ENCODE results near the gene YIPF3. TPM values are rescaled to one million over a fixed set of nuclear protein-coding genes. Genes with fewer than 3 reads are reported as not detected.

Gene YIPF3
- total RNA-seq, 1 donor from 2014 or later = 138 TPM

- H3K27ac Mint-ChIP-seq (ENCODE audit: unreplicated experiment) = peak overlapping the region; percentile 65
- no peaks in the 10 kb centered on the region for H3K36me3 Mint-ChIP-seq (ENCODE audit: low read depth, unreplicated experiment)
- H3K27me3 Mint-ChIP-seq (ENCODE audit: unreplicated experiment) = peaks cover 1% of the 10 kb centered on the region
- H3K9me3 Mint-ChIP-seq (ENCODE audit: unreplicated experiment) = no peaks in the 10 kb centered on the region
- peaks cover 21% of the 10 kb centered on the region for H3K4me1 Mint-ChIP-seq (ENCODE audit: unreplicated experiment)
- H3K4me3 Mint-ChIP-seq (ENCODE audit: unreplicated experiment) = peak overlapping the region; percentile 90
- no peak for TF ChIP-seq CTCF (IDR thresholded peaks at IDR 0.05; ENCODE audit: unreplicated experiment)
- no peak for DNase-seq (ENCODE audit: low spot score)
Observed at GRCh38 chr6:43476746-43477145, 40.0 kb downstream of the YIPF3 start.

- Mint-ChIP-seq H3K36me3 (ENCODE audit: low read depth, unreplicated experiment) (no peaks in the 10 kb centered on the region), H3K4me3 (ENCODE audit: unreplicated experiment) (no peak overlapping the region), H3K4me1 (ENCODE audit: unreplicated experiment) (peaks cover 21% of the 10 kb centered on the region), H3K27ac (ENCODE audit: unreplicated experiment) (no peak overlapping the region), H3K27me3 (ENCODE audit: unreplicated experiment) (peaks cover 1% of the 10 kb centered on the region), H3K9me3 (ENCODE audit: unreplicated experiment) (no peaks in the 10 kb centered on the region)
- DNase-seq (ENCODE audit: low spot score) = no peak
- no peak for TF ChIP-seq CTCF (IDR thresholded peaks at IDR 0.05; ENCODE audit: unreplicated experiment)
Observed at GRCh38 chr6:43475516-43475915, 41.2 kb downstream of the YIPF3 start.

- Mint-ChIP-seq H3K27me3 (ENCODE audit: unreplicated experiment) (peaks cover 3% of the 10 kb centered on the region), H3K9me3 (ENCODE audit: unreplicated experiment) (no peaks in the 10 kb centered on the region), H3K4me1 (ENCODE audit: unreplicated experiment) (peaks cover 7% of the 10 kb centered on the region), H3K4me3 (ENCODE audit: unreplicated experiment) (no peak overlapping the region), H3K36me3 (ENCODE audit: low read depth, unreplicated experiment) (no peaks in the 10 kb centered on the region), H3K27ac (ENCODE audit: unreplicated experiment) (no peak overlapping the region)
- no peak for DNase-seq (ENCODE audit: low spot score)
- no peak for TF ChIP-seq CTCF (IDR thresholded peaks at IDR 0.05; ENCODE audit: unreplicated experiment)
Observed at GRCh38 chr6:43472515-43472914, 44.2 kb downstream of the YIPF3 start.

- TF ChIP-seq CTCF (IDR thresholded peaks at IDR 0.05; ENCODE audit: unreplicated experiment) = no peak
- peaks cover 2% of the 10 kb centered on the region for H3K27me3 Mint-ChIP-seq (ENCODE audit: unreplicated experiment)
- H3K4me1 Mint-ChIP-seq (ENCODE audit: unreplicated experiment) = peaks cover 4% of the 10 kb centered on the region
- no peak for DNase-seq (ENCODE audit: low spot score)
- no peaks in the 10 kb centered on the region for H3K36me3 Mint-ChIP-seq (ENCODE audit: low read depth, unreplicated experiment)
- no peaks in the 10 kb centered on the region for H3K9me3 Mint-ChIP-seq (ENCODE audit: unreplicated experiment)
- H3K27ac Mint-ChIP-seq (ENCODE audit: unreplicated experiment) = no peak overlapping the region
- H3K4me3 Mint-ChIP-seq (ENCODE audit: unreplicated experiment) = no peak overlapping the region
Observed at GRCh38 chr6:43471399-43471798, 45.3 kb downstream of the YIPF3 start.

- Mint-ChIP-seq H3K4me1 (ENCODE audit: unreplicated experiment) (peaks cover 4% of the 10 kb centered on the region), H3K27ac (ENCODE audit: unreplicated experiment) (no peak overlapping the region), H3K36me3 (ENCODE audit: low read depth, unreplicated experiment) (no peaks in the 10 kb centered on the region), H3K4me3 (ENCODE audit: unreplicated experiment) (no peak overlapping the region), H3K27me3 (ENCODE audit: unreplicated experiment) (peaks cover 2% of the 10 kb centered on the region), H3K9me3 (ENCODE audit: unreplicated experiment) (no peaks in the 10 kb centered on the region)
- TF ChIP-seq CTCF (IDR thresholded peaks at IDR 0.05; ENCODE audit: unreplicated experiment) = no peak
- no peak for DNase-seq (ENCODE audit: low spot score)
Observed at GRCh38 chr6:43469947-43470346, 46.8 kb downstream of the YIPF3 start.

Data from endothelial cell (in vitro differentiated cells).